Colonic mucosa (tissue), 4 donors: ENCODE measurements around the gene UBE2Q2. TPM values are rescaled to one million over a fixed set of nuclear protein-coding genes. Genes with fewer than 3 reads are reported as not detected.

ENCODE experiments used
- DNase-seq: peaks from one replicate; pipeline ENCODE4 v3.0.0-alpha.2; 2020
- H3K27ac ChIP-seq: fragments of 200-600 bp; one replicate; pipeline ENCODE4 v1.8.0; 2021
- H3K27me3 ChIP-seq: fragments of 200-600 bp; one replicate; pipeline ENCODE4 v1.8.0; 2021
- H3K36me3 ChIP-seq: fragments of 200-600 bp; one replicate; pipeline ENCODE4 v1.8.0; 2021
- H3K4me1 ChIP-seq: fragments of 200-600 bp; one replicate; pipeline ENCODE4 v1.8.0; 2021; ENCODE audit warnings: mild to moderate bottlenecking
- H3K4me3 ChIP-seq: fragments of 200-600 bp; one replicate; pipeline ENCODE4 v1.8.0; 2021
- H3K9ac ChIP-seq, 2 donors: one replicate each; pipeline ENCODE4 v1.7.0; 2013; ENCODE audit warnings: control low read depth in 2 of 2, low read depth in 2 of 2, low read length in 2 of 2
- H3K9me3 ChIP-seq: fragments of 200-600 bp; one replicate; pipeline ENCODE4 v1.8.0; 2021
- intact Hi-C: fragments of 100-400 bp; cut with DNase I; formaldehyde crosslinking; loops from one replicate; pipeline ENCODE4 v1.14.1; 2022
- total RNA-seq, 2 donors: library from RNA; stranded (reverse); fragmentation: NEBNext Ultra II Directional in 1 of 2; extraction: Animal tissue kit (Norgen Biotek cat#: 25700) in 1 of 2; gene quantifications; one replicate each; pipeline ENCODE4 v1.2.1, GENCODE V29; 2021
- TF ChIP-seq, protein P1 (sequence below): fragments of 200-600 bp; IDR thresholded peaks from one replicate; pipeline ENCODE4 v1.8.0; 2022; ENCODE audit warnings: antibody characterized with exemption, mild to moderate bottlenecking
- donor health status: healthy.
- donor health status: DM: no; HTN: no; CAD: no.
- donor health status: DM: no; HTN: no; CAD: no.

Gene UBE2Q2
- total RNA-seq, 2 donors from 2014 or later, result 16.6 to 25.1 TPM

DNA sequence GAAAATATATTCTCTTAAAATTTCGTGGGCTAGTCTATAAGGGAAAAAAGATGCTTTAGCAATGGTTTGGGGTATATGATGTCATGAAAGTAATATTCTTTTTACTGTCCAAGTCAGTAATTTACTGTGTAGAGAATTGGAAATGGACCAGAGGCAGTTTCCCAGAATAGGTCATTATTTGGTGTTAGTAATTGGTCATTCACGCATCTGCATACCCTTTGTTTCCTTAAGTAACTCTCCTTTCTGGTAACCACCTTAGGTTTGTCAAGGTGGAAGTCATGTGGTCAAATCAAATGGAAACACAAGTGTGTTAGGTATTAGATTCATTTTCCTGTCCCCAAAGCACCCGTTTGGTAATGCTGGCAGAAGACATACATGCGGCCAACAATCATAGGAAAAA is 84.4 kb downstream of the UBE2Q2 start:
- intact Hi-C loops, result loop anchor here (10.0 kb wide), 1 partner anchor 193 kb away; no protein-coding TSS in a partner anchor
- DNase-seq, result no peak
- no peak overlapping the region for H3K9ac ChIP-seq
- no peak overlapping the region for H3K27ac ChIP-seq
- H3K4me1 ChIP-seq, result no peaks in the 10 kb centered on the region
- no peaks in the 10 kb centered on the region for H3K36me3 ChIP-seq
- no peak overlapping the region for H3K4me3 ChIP-seq
- no peaks in the 10 kb centered on the region for H3K9me3 ChIP-seq
- TF ChIP-seq, protein P1, sequence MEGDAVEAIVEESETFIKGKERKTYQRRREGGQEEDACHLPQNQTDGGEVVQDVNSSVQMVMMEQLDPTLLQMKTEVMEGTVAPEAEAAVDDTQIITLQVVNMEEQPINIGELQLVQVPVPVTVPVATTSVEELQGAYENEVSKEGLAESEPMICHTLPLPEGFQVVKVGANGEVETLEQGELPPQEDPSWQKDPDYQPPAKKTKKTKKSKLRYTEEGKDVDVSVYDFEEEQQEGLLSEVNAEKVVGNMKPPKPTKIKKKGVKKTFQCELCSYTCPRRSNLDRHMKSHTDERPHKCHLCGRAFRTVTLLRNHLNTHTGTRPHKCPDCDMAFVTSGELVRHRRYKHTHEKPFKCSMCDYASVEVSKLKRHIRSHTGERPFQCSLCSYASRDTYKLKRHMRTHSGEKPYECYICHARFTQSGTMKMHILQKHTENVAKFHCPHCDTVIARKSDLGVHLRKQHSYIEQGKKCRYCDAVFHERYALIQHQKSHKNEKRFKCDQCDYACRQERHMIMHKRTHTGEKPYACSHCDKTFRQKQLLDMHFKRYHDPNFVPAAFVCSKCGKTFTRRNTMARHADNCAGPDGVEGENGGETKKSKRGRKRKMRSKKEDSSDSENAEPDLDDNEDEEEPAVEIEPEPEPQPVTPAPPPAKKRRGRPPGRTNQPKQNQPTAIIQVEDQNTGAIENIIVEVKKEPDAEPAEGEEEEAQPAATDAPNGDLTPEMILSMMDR, result no peak
- H3K27me3 ChIP-seq, result no peaks in the 10 kb centered on the region

DNA sequence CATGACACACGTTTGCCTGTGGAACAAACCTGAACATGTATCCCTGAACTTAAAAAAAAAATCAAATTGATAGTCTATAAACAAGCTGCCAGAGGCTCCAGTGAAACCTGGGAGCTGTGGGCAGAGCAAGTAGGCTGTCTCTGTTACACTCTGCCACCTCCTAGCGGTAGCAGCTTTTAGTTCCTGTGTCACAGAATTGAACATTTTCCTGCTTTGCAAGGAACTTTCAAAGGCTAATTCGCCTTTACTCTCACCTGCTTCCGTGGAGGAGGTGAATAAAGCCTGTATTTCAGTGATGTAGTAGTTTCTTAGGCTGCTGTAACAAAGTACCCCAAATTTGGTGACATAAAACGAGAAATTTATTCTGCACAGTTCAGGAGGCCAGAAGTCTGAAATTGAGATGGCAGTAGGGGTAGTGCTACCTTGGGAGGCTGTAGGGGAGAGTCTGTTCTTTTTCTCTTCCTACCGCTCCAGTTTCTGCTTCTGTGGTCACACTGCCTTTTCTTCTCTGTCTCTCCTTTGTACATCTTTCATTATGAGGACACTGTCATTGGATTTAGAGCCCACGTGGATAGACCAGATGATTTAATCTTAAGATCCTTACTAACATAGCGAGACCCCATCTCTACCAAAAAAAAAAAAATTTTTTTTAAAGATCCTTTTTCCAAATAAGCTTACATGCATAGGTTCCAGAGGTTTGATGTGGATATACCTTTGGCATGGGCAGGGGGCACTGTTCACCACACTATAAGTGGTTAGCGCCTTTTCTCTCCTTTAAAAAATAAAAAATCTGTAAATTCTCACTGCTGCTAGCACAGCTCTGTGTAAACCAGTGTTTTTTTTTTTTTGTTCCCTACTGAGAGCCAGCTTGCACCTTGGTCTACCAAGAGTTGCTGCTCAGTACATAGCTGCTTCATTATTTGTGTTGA is 85.7 kb downstream of the UBE2Q2 start:
- Histone ChIP-seq H3K9ac (no peak overlapping the region), H3K9me3 (no peaks in the 10 kb centered on the region), H3K27me3 (no peaks in the 10 kb centered on the region), H3K36me3 (peaks cover 4% of the 10 kb centered on the region), H3K27ac (no peak overlapping the region), H3K4me3 (no peak overlapping the region), H3K4me1 (no peaks in the 10 kb centered on the region)
- peak; percentile 25 for DNase-seq
- TF ChIP-seq, protein P1, result peak; percentile 20
- intact Hi-C loops, result loop anchor here (10.0 kb wide), 1 partner anchor 194 kb away; no protein-coding TSS in a partner anchor

GRCh38 chr15:75929799-75930565 is 86.7 kb downstream of the UBE2Q2 start:
- Histone ChIP-seq H3K36me3 (peaks cover 9% of the 10 kb centered on the region), H3K4me1 (no peaks in the 10 kb centered on the region), H3K9me3 (no peaks in the 10 kb centered on the region), H3K27ac (no peak overlapping the region), H3K4me3 (no peak overlapping the region), H3K9ac (no peak overlapping the region), H3K27me3 (no peaks in the 10 kb centered on the region)
- TF ChIP-seq, protein P1, result no peak
- DNase-seq, result no peak
- intact Hi-C loops, result loop anchor here (10.0 kb wide), 1 partner anchor 195 kb away; no protein-coding TSS in a partner anchor

- no peak for DNase-seq
- Histone ChIP-seq H3K36me3 (peaks cover 9% of the 10 kb centered on the region), H3K9ac (no peak overlapping the region), H3K9me3 (no peaks in the 10 kb centered on the region), H3K4me3 (no peak overlapping the region), H3K27me3 (no peaks in the 10 kb centered on the region), H3K4me1 (no peaks in the 10 kb centered on the region), H3K27ac (no peak overlapping the region)
- intact Hi-C loops, result no loop called here
- TF ChIP-seq, protein P1, result no peak
Measured at GRCh38 chr15:75930866-75931265, 87.6 kb downstream of the UBE2Q2 start.

GRCh38 chr15:75942464-75942863 is 99.2 kb downstream of the UBE2Q2 start:
- Histone ChIP-seq H3K9ac (no peak overlapping the region), H3K36me3 (no peaks in the 10 kb centered on the region), H3K9me3 (no peaks in the 10 kb centered on the region), H3K4me3 (no peak overlapping the region), H3K27ac (no peak overlapping the region), H3K4me1 (no peaks in the 10 kb centered on the region), H3K27me3 (no peaks in the 10 kb centered on the region)
- intact Hi-C loops, result no loop called here
- no peak for DNase-seq
- TF ChIP-seq, protein P1, result no peak
